GM19238 (cell line): ENCODE data around the gene SUSD2.
A peak's percentile ranks its signal among the peaks of the same experiment; 100 is the strongest.
"Not testable (repeated sequence)": the region's sequence is repeated elsewhere in the genome, so short reads cannot be mapped to it uniquely, and the experiment has no call there.

ENCODE experiments used
- DNase-seq: peaks from one replicate; pipeline ENCODE4 v3.0.0; 2011; ENCODE audit warnings: low spot score; ENCODE audit not compliant: insufficient read length

Gene SUSD2, protein sequence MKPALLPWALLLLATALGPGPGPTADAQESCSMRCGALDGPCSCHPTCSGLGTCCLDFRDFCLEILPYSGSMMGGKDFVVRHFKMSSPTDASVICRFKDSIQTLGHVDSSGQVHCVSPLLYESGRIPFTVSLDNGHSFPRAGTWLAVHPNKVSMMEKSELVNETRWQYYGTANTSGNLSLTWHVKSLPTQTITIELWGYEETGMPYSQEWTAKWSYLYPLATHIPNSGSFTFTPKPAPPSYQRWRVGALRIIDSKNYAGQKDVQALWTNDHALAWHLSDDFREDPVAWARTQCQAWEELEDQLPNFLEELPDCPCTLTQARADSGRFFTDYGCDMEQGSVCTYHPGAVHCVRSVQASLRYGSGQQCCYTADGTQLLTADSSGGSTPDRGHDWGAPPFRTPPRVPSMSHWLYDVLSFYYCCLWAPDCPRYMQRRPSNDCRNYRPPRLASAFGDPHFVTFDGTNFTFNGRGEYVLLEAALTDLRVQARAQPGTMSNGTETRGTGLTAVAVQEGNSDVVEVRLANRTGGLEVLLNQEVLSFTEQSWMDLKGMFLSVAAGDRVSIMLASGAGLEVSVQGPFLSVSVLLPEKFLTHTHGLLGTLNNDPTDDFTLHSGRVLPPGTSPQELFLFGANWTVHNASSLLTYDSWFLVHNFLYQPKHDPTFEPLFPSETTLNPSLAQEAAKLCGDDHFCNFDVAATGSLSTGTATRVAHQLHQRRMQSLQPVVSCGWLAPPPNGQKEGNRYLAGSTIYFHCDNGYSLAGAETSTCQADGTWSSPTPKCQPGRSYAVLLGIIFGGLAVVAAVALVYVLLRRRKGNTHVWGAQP

DNA sequence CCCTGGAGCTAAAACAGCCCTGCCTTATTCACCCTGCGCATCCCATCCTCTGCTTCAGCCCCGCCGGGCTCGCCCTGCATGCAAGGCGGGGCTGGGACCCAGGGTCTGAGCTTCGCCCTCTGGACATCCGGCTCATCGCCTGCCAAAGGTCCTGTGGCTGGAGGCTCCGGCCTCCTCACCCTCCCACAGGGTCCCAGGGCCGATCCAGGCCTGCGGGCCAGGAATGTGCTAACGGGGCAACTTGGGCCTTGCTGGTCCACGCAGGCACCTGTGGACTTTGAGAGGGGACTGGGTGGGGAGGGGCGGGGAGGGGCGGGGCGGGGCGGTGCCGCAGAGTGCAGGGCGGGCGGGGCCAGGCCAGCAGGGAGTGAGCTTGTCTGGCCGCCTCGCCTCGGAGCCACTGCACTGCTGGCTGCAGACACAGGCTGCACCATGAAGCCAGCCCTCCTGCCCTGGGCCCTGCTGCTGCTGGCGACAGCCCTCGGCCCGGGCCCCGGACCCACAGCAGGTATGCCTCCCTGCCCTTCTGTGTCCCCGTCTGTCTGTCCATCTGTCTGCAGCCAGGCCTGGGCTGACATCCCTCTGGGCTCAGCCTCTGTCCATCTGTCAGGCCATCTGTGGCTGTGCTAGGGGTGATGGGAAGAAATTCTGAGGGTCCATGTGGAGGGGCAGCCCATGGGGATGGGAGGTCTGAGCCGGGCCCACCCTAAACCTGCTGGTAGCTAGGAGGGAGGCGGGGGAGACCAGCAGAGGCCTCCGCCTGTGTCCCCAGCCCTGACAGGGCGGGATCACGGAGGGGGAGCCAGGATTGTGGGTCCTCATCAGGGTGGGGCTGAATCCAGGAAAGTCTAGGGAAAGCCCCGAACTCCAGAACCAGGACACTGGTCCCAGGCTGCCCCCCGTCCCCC, at the start of gene SUSD2:
Gene SUSD2 (plus strand): TSS at position 400 of the 908 bp plus-strand sequence. CDS start 33 bp downstream, at position 433.
- DNase-seq, result no peak

DNA sequence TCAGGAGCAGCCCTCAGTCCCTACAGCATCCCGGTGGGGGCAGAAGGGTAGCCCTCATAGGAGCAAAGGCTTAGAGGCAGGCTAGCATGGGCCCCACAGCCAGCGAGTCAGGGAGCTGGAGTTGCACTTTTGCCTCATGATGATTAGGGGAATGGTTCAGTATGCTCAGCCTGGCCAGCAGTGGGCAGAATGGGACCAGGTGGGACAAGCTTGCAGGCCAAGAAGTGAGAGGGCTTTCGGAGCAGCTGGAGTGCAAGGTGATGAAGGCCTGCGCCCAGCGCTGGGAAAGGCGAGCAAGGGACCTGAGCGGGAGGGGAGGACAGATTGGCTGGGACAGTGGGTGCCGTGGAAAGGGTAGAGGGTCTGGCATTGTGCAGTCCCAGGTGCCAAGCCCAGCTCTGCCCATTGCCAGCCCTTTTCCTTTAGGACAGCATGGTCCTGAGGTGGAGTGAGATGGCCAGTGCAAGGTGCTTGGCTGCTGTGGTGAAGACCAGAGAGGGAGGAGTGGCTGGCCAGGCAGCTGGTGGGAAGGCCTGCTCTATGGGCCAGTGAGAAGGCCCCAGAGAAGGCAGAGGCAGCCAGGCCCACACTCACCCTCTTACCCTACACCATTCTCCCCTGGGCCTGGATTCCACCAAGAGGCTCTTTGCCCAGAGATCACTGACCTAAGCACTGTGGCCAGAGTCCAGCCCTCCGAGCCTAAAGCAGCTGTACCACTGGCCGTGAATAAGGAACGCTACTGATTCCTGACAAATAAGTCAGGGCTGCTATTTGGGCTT, 47.9 kb upstream of the SUSD2 start:
- DNase-seq, result no peak

DNA sequence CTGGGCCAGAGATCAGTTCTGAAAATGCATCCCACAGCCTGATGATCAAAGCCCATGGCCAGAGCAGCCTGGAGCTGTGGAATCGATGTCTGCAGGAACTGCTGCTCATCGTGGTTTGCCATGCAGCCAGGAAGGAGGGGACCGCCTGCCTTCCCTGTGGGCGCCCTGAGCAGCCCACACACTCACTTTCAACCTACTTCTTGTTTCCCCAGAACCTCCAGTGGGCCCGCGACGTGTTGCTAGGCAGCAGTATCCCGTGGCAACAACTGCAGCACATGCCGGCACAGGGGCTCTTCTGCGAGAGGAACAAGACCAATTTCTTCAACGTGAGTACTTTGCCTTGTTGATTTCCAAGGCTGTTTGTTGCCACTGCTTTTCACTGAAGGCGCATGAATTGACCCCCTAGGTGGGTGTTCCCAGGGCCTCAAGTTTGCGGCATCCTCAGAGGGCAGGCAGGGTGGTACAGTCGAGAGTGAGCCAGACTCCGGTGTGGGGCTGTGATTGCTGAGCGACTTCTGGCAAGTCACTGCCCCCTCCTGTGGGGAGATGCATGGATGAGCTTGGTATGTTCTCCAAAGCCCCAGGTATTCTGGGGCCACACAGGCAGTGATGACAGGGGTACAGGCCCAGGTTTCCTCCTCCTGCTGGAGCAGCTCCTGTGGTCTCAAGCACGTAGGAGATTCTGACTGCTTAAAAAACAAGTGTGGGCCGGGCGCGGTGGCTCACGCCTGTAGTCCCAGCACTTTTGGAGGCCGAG, 47.0 kb upstream of the SUSD2 start:
- DNase-seq, result no peak

DNA sequence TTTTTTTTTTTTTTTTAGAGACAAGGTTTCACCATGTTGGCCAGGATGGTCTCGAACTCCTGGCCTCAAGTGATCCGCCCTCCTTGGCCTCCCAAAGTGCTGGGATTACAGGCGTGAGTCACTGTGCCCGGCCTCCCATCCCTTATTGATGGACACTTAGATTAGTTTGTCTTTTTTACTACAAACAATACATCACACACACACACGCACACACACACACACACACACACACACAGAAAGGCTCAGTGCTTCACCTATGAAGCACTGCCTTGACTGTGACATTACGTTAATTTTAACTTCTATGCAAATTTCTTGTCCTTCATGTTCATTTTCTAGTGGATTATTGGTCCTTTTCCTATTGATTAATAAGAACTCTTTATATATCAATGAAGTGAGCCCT, 44.8 kb upstream of the SUSD2 start:
- not testable (repeated sequence) for DNase-seq

DNA sequence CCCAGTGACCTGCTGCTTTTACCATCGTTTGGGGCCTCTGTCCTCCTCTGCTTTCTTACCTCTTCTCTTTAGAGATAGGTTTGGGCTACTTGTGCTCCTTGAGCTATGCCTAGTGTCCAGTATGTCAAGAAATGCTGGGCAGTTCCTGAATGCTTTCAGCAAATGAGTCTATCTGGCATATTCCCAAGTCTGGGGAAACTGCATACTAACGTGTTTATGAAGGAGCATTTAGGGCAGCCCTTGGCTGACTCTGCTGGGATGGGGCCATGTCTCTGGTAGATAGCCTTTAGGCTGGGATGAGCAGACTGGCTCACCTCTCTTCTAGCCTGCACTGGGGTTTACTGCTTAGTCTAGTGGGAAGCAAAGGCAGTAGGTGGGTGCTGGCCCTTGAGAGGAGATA, 43.7 kb upstream of the SUSD2 start:
- no peak for DNase-seq

DNA sequence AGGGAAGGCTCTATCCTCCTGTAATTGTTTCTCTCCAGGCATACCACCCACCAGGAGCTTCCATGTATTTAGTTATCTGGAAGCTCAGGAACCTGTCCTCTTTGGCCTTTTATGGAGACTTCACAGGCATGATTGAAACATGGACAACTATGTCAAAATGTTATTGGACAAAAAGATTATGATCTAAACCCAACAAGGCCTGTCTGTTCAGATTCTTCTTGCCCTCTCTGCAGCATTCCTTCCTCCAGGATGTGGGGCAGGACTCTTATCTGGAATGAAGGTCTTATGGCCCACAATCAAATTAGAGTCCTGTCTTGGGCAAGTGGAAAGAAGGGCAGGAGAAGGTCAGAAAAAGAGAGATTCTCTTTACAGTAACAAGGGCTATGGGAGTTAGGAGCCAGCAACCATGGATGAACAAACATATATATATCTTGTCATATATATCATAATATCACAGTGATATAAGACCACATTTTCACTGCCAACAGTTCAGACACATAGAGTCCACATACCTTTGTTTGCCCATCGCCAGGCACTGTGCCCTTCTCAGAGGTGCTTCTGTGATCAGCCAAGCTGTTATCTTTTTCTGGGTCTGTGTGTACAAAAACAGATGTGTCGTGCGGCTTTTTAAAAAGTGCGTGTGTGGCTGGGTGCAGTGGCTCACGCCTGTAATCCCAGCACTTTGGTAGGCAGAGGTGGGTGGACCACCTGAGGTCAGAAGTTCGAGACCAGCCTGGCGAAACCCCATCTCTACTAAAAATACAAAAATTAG, 42.5 kb upstream of the SUSD2 start:
- no peak for DNase-seq

DNA sequence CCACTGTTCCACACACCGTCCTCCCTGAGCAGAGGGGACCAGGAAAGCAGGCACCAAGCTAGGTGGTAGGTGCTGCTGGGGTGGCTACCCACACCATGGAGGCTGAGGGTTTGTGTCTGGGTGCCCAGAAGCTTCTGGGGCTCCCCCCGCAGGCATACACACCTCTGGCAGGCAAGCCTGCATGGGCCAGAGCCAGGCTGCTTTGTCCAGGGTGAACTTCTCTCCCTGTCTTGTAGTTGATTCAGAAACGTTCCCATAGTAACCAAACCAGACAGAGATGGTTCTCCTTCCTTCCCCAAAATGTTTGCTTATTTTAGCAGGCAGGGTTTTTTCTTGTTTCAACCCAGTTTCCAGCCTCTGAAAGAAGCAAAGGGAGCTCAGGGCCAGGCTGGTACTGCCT, 40.9 kb upstream of the SUSD2 start:
- DNase-seq, result no peak

DNA sequence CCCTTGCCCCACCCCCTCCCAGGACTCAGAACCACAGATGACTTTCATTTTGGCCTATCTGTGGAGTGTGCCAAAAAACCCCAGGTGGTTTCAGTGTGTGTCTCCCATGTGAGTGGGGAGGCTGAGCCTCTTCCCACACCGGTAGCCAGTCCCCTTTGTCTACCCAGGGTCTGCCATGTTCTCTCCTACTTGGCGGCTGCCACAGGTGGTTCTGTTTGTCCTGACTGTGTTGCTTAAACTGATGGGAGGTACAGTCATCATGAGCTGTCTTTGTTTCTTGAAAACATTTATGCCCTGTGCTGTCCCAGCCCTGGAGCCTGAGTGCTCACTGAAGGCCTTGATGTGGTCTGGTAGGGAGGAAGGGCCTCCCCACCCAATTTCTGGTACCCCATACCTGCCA, 39.7 kb upstream of the SUSD2 start:
- peak; percentile 48 for DNase-seq

DNA sequence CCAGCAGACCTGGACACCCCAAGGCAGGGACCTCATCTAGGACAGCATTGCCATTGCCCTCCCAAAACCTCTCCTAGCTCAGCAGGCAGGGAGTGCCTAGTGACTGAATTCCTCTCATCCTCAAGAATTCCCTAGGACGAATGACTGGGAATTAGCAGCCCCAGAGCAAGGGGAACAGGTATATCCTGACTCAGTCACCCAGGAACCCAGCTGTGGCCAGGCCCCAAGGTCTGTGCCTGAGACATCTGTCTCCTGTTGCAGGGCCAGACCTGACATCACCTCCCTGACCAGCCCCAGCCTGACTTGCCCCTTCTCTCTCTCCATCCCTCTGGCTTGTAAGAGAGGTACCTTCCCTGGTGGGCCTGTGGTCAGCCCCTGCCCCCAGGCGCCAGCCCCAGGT, 39.0 kb upstream of the SUSD2 start:
- DNase-seq, result no peak

DNA sequence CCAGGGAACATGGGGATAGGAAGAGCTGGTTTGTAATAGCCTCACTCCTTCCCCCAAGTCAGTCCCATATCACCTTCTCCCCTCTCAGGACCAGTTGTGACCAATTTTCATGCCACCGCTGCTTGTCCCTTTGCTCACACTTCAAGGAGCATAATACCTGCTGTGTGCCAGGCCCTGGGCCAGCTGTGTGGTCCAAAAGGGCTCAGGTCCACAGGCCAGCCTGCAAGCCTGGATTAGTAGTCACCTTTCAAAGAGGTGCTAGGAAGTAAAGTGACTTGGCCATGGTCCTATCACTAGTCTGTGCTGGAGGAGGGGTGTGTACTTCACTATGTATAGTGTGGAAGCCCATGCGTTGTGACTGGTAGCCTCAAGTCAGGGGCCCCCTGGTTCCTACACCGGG, 38.5 kb upstream of the SUSD2 start:
- DNase-seq, result no peak

DNA sequence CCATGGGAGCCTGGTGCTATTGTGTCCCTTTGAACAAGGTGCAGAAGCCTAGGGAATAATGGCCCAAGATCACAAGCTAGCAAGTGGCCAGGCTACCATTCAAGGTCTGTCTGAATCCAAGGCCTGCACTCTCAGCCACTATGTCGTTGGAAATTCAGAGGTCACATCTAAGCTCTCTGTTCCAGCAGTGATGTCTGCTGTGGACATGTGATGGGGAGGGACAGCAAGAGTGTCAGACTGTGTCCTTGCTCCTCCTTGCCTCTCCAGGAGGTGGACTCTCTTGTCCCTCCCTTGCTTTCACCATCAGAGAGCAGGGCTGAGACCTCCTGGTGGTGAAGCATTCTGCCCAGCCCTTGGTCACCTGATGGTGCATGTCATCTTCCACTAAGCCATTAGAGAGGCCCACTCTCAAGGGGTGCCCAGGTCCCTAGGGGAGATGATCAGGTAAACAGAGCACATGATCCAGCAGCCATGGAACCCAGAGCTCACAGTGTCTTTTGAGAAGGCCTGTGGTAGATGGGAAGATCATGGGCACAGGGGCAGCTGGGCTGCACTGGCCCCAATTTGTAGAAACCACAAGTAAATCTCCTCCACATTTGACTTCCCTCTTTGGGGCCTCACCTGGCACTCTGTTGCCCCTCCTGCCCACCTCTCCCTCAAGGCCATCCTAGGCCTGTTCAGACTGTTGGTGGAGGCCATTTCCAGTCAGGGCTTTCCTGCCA, 37.1 kb upstream of the SUSD2 start:
- DNase-seq, result no peak

DNA sequence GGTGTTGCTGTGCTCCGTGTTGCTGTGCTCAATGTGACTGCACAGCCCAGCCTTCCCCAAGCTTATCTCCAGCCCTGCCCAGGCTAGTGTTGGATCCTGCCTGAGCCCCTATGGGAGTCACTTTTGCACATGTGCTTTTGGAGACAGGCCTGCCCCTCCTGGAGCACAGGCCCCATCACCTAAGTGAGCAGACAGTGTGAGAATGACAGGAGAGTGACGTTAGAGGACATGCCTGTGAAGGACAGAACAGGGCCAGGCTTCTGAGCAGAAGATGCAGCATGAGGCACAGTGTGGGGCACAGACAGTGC, 36.6 kb upstream of the SUSD2 start:
- DNase-seq, result no peak

DNA sequence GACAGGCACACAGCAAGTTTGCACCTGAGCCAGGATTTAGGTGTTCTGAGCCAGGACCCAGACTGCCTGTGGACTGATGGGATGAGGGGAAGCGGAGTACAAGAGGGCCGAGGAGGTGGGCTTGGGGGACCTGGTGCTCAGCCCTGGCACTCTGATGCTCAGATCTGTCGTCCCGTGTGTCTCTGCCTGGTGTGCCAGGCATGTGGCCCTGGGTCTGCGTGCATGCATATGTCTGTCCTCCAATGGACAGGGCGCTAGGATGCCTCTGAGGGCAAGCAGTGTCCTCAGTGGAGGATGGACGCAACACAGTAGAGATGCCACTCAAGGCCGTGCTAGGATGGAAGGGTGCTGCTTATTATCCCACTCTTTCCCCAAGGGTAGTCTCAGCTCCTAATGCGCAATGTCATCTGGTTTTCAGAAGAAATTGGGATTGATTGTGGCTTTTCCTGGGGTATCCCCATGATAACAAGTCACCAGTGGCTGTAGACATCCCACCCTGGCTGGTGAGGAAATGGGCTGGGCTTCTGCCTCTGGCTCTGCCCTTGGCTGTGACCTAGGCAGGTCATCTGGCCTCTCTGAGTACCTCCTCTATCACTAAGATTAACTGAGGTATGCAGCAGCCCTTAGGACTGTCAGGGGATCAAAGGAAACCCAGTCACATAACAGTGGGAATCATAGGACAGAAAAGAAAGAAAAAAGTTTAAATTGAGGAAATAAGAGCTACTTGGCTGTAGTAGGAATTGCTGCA, 35.7 kb upstream of the SUSD2 start:
- DNase-seq, result no peak

DNA sequence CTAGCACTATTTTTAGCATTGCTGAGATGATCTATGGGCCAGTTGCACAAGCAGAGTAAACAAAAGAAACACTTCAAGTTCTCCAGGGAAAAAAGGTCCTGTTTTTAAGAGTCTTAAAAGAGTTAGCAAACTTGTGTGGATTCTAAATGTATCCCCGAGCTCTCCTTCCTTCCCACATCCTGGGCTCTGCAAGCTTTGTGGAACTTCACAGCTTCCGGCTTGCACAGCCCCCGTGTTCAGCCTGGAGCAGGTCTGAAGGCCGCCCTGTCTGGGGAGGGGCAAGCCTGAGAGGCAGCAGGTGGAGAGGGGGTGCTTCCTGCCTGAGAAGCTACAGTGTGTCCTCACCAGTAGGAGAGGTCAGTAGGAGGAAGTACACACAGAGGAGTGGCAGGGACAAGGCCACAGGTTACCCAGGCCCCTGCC, 35.1 kb upstream of the SUSD2 start:
- DNase-seq, result peak; percentile 87

DNA sequence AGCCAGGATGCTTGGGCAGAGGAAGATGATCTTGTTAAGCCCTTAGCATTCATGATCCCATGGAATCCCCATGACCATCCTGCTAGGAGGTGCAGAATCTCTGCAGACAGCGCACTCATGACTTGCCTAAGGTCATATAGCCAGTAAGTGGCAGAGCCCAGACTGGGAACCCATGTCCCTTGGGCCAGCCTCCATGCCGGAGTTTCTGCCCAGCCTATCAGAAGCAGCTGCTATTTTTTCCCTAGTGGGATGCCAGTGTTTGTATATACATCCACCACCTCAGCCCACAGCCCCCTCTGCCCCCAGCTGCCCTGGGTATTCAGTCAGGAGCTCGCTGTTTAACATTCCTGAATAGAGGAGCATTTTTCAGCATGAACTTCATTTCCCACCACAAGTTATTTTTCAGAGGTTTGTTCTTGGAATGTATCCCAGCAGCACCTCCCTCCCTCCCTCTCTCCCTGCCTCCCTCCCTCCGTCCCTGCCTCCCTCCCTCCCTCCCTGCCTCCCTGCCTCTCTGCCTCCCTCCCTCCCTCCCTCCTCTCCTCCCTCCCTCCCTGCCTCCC, 34.4 kb upstream of the SUSD2 start:
- no peak for DNase-seq

DNA sequence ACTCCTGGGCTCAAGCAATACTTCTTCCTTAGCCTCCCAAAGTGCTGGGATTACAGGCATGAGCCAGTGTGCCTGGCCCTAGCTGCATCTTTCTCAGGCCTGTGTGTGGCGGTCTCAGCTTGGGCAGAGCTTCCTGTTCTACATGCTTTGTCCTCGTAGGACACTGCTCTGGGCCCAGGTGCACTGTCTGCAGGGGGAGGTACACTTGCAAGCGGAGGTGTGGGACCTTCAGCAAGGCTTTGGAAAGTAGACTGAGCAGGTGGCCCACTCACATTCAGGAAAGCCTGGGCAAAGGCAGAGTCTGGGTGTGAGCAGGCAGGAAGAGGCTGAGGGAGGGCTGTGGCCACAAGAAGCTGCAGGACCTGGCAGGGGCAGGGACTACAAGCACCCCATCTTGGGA, 33.6 kb upstream of the SUSD2 start:
- DNase-seq, result no peak

DNA sequence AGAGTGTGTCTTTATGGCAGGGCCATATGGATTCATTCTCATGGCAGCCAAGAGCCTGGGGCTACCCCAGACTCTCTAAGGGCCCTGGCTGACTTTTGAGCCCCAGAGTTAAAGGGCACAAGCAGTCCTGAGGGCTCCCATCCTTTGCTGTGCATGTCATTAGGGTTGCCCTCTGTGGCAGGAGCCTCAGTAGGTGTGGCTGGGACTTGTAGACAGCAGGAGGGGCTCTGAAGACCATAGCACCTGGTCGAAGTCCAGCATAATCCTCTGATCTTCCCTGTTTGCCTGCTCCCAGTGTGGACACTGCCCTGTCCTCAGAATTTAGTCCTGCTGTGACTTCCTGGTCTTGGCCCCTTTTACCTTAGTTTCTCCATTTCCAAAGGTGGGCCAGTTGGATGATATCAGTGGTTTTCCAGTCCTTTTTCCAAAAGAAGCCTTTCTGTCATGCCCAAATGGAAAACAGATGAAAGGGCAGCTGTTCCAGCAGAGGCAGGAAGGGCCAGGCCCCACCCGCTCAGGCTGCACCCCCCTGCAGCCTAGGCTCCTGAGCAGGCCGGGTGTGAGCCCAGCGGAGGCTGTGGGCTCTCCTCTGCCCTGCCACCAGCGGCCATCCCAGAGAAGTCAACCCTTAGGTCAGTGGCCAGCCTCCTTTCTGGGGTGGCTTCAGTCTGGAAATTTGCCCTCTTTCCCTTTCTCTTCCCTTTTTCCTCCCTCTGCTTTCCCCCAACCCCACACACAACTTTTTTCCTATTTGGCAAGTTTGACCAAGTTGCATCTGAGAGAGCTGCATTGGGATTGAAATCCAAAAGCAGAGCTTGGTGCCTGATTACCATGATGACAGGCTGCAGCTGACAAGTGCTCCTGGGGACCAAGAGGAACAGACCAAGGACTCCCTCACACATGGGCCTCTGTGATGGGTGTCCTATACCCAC, 32.8 kb upstream of the SUSD2 start:
- no peak for DNase-seq
